Panc1 (cell line): Measurements from ENCODE around the gene USB1. TPM values are rescaled to one million over a fixed set of nuclear protein-coding genes. Genes with fewer than 3 reads are reported as not detected.

Source experiments
- ATAC-seq: fragments of 200-7000 bp; cut with Tn5 transposase; 2 replicates; pipeline ENCODE4 v1.9.1; 2020; ENCODE audit warnings: mild to moderate bottlenecking, moderate library complexity
- BruUV-seq: library from RNA; stranded (reverse); fragments of 400-500 nt; replicated peaks from 2 replicates; lab custom pipeline; 2021; lab: Mats Ljungman, UMichigan
- CTCF ChIA-PET: fragments of 300-600 bp; sonication (Branson Sonifier 250); formaldehyde crosslinking; loops from one replicate; lab custom pipeline; 2022; ENCODE audit warnings: antibody characterized with exemption; lab: Charles Lee
- POLR2A ChIA-PET: fragments of 300-600 bp; sonication (Branson Sonifier 250); formaldehyde crosslinking; loops from one replicate; lab custom pipeline; 2022; ENCODE audit warnings: antibody characterized with exemption; lab: Charles Lee
- DNase-seq: peaks from one replicate; pipeline ENCODE4 v3.0.0-alpha.2; 2010; ENCODE audit warnings: low read depth, low spot score
- H3K27ac ChIP-seq: 2 replicates; pipeline ENCODE4 v1.5.1; 2011; ENCODE audit warnings: mild to moderate bottlenecking, low read length, inconsistent platforms
- H3K27me3 ChIP-seq: fragments of 200-500 bp; sonication (Bioruptor generic); 2 replicates; pipeline ENCODE4 v1.6.0; 2014; ENCODE audit warnings: low read length, inconsistent platforms; ENCODE audit not compliant: control insufficient read depth, insufficient read depth
- H3K36me3 ChIP-seq: fragments of 200-500 bp; sonication (Bioruptor generic); 2 replicates; pipeline ENCODE4 v1.5.1; 2014; ENCODE audit warnings: inconsistent platforms, mild to moderate bottlenecking, low read length, moderate library complexity; ENCODE audit not compliant: control insufficient read depth, insufficient read depth
- H3K4me1 ChIP-seq: 2 replicates; pipeline ENCODE4 v1.5.1; 2011; ENCODE audit warnings: inconsistent platforms, mild to moderate bottlenecking, low read length, moderate library complexity; ENCODE audit not compliant: control insufficient read depth, insufficient read depth
- H3K4me3 ChIP-seq, 2 experiments: 2 replicates each; pipeline ENCODE4 v1.5.1; 2011 to 2012; ENCODE audit warnings: low read depth in 2 of 2, low read length in 2 of 2, mild to moderate bottlenecking in 2 of 2, inconsistent platforms in 1 of 2, moderate library complexity in 1 of 2
- H3K9me3 ChIP-seq: fragments of 200-500 bp; sonication (Bioruptor generic); 2 replicates; pipeline ENCODE4 v1.5.1; 2014; ENCODE audit warnings: low read depth, mild to moderate bottlenecking, inconsistent platforms, low read length, moderate library complexity; ENCODE audit not compliant: control insufficient read depth, insufficient read depth
- POLR2AphosphoS5 ChIP-seq: IDR thresholded peaks from 2 replicates; pipeline ENCODE4 v1.6.1; 2012; ENCODE audit warnings: mild to moderate bottlenecking, low read depth, low read length, moderate library complexity
- REST ChIP-seq, 2 experiments: IDR thresholded peaks; 2 replicates each; pipeline ENCODE4 v1.6.1; 2011 to 2012; ENCODE audit warnings: low read depth in 2 of 2, control low read depth in 1 of 2, low read length in 1 of 2, mild to moderate bottlenecking in 1 of 2, moderate library complexity in 1 of 2; ENCODE audit not compliant: insufficient read depth in 1 of 2
- SIN3A ChIP-seq: IDR thresholded peaks from 2 replicates; pipeline ENCODE4 v1.6.1; 2012; ENCODE audit warnings: low read depth, mild to moderate bottlenecking, low read length, moderate library complexity, borderline replicate concordance; ENCODE audit not compliant: insufficient read depth
- TCF7L2 ChIP-seq: IDR thresholded peaks from 2 replicates; pipeline ENCODE4 v1.6.1; 2011; ENCODE audit warnings: mild to moderate bottlenecking, low read depth, low read length, inconsistent platforms
- in situ Hi-C: cut with HindIII; loops from 2 replicates; pipeline ENCODE4 v1.10.0; 2016; ENCODE audit warnings: low sequenced_read_pairs, low pct_unique_long_range_greater_than_20kb
- intact Hi-C: fragments of 100-400 bp; cut with micrococcal nuclease; formaldehyde crosslinking; loops from one replicate; pipeline ENCODE4 v1.10.0; 2022; ENCODE audit not compliant: unreplicated experiment
- total RNA-seq: library from RNA; stranded (reverse); gene quantifications from one replicate; pipeline ENCODE4 v1.2.1, GENCODE V29; 2021; ENCODE audit not compliant: unreplicated experiment
- TF ChIP-seq, protein P1 (sequence below): fragments of 450-650 bp; IDR thresholded peaks from 2 replicates; pipeline ENCODE4 v1.5.1; 2017; ENCODE audit warnings: mild to moderate bottlenecking

The USB1 gene
- total RNA-seq, 1 experiment from 2014 or later, result 58.2 TPM

GRCh38 chr16:57967916-57968315 lies 33.3 kb upstream of the USB1 start:
- no peak for TF ChIP-seq POLR2AphosphoS5
- TF ChIP-seq, protein P1, sequence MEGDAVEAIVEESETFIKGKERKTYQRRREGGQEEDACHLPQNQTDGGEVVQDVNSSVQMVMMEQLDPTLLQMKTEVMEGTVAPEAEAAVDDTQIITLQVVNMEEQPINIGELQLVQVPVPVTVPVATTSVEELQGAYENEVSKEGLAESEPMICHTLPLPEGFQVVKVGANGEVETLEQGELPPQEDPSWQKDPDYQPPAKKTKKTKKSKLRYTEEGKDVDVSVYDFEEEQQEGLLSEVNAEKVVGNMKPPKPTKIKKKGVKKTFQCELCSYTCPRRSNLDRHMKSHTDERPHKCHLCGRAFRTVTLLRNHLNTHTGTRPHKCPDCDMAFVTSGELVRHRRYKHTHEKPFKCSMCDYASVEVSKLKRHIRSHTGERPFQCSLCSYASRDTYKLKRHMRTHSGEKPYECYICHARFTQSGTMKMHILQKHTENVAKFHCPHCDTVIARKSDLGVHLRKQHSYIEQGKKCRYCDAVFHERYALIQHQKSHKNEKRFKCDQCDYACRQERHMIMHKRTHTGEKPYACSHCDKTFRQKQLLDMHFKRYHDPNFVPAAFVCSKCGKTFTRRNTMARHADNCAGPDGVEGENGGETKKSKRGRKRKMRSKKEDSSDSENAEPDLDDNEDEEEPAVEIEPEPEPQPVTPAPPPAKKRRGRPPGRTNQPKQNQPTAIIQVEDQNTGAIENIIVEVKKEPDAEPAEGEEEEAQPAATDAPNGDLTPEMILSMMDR, result no peak
- TF ChIP-seq REST (IDR thresholded peaks at IDR 0.05; ENCODE audit: insufficient read depth in 1 of 2, low read depth in 2 of 2, low read length in 1 of 2), result no peak
- TF ChIP-seq TCF7L2, result no peak
- TF ChIP-seq SIN3A, result no peak
- no peak for DNase-seq
- Histone ChIP-seq H3K27me3 (no peaks in the 10 kb centered on the region), H3K4me3 (no peak overlapping the region), H3K4me1 (no peaks in the 10 kb centered on the region), H3K9me3 (no peaks in the 10 kb centered on the region), H3K27ac (no peak overlapping the region), H3K36me3 (no peaks in the 10 kb centered on the region)
- intact Hi-C loops (no loop called here), in situ Hi-C loops (no loop called here)
- POLR2A ChIA-PET, result no interaction called here
- CTCF ChIA-PET, result no interaction called here
- no TSS peak for BruUV-seq
- ATAC-seq, result no peak

GRCh38 chr16:57969451-57970123 lies 31.6 kb upstream of the USB1 start:
- CTCF ChIA-PET, result no interaction called here
- TF ChIP-seq, protein P1, result no peak
- no peak for TF ChIP-seq POLR2AphosphoS5
- TF ChIP-seq SIN3A, result no peak
- TF ChIP-seq TCF7L2, result no peak
- no peak for TF ChIP-seq REST (IDR thresholded peaks at IDR 0.05; ENCODE audit: insufficient read depth in 1 of 2, low read depth in 2 of 2, low read length in 1 of 2)
- in situ Hi-C loops, result no loop called here

More at GRCh38 chr16:57969451-57970123, 31.6 kb upstream of the USB1 start:
- no peak for ATAC-seq
- intact Hi-C loops, result no loop called here
- POLR2A ChIA-PET, result no interaction called here
- Histone ChIP-seq H3K9me3 (no peaks in the 10 kb centered on the region), H3K27ac (no peak overlapping the region), H3K36me3 (no peaks in the 10 kb centered on the region), H3K4me3 (no peak overlapping the region), H3K27me3 (no peaks in the 10 kb centered on the region), H3K4me1 (no peaks in the 10 kb centered on the region)
- no TSS peak for BruUV-seq
- no peak for DNase-seq
